ENCODE results near the gene RRH. TPM values are rescaled to one million over a fixed set of nuclear protein-coding genes. Genes with fewer than 3 reads are reported as not detected.
"Not testable (repeated sequence)": the region's sequence is repeated elsewhere in the genome, so short reads cannot be mapped to it uniquely, and the experiment has no call there.

The RRH gene
- total RNA-seq, 1 donor from 2014 or later, result not detected

DNA sequence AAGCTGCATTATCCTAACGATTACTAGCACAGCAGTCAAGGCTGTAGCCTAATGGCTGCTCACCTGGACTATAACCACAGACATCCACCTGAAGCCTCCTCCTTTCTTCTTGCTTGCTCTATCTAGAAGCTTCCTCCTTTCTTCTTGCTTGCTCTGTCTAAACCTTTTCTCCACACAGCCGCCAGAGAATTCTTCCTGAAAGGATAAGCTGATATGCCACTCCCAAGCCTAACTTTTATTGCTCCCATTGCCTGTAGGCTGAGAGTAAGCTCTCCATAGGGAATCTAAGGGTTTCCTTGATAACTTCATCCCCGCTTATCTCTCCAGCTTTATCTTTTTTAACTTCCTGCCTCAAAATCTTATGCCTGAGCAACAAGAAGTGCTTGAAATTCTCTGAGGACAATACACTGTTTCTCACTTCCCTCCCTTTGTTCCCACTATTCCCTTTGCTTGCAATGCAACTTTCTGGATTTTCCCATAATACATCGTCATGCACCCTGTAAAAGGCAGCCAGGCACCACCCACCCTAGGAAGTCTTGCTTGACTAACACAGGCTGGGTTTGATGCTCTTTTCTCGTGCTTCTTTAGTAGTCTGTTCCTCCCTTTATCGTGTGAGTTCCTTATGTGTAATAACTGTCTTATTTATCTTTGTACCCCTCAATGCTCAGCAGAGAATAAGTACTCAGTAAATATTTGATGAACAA, 18.8 kb downstream of the RRH start:
- no peak for DNase-seq

DNA sequence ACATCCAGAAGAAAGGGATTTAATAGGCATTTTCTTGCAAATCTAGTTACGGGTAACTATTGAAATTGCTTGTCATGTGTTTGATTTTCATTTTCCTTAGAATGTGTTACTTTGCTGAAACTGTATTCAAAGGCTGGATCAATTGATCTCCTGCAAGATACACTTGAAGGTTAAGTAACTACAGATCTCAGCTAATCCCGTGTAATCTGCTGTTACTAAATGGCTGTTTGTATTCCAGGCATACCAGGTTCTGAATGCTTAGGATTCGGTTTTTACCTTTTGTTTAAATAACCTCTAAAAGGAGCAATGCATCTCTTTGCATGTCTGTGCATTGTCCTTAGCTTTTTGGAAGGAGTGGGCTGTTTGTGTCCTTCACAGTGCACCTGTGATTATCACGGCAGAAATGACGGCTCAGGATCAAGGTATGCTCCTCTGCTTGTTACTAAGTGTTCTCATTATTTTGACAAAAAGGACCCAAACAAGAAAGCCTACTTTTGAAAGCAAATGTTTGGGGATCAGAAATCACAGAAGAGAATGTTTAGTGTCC, 20.2 kb downstream of the RRH start, which contains the start of gene LRIT3:
Gene LRIT3 (plus strand): TSS at position 212 of the 547 bp plus-strand sequence. CDS start 95 bp downstream, at position 307.
- DNase-seq, result no peak

GRCh38 chr4:109848501-109848900, 20.7 kb downstream of the RRH start:
- DNase-seq, result no peak

DNA sequence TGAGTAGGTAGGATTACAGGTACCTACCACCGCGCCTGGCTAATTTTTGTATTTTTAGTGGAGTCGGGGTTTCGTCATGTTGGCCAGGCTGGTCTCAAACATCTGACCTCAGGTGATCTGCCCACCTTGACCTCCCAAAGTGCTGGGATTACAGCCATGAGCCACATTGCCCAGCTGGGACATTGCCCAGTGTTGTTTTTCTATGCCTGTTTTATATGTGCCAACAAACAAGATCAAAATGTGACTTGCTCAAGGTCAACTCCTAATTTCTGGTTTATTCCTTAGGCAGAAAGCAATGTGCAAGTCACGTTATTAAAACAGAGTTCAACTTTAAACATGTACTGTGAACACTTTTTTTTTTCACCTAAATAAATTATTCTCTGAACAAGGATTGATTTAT, 22.8 kb downstream of the RRH start:
- DNase-seq, result no peak

GRCh38 chr4:109859426-109860300, 31.9 kb downstream of the RRH start:
- DNase-seq, result not testable (repeated sequence)

DNA sequence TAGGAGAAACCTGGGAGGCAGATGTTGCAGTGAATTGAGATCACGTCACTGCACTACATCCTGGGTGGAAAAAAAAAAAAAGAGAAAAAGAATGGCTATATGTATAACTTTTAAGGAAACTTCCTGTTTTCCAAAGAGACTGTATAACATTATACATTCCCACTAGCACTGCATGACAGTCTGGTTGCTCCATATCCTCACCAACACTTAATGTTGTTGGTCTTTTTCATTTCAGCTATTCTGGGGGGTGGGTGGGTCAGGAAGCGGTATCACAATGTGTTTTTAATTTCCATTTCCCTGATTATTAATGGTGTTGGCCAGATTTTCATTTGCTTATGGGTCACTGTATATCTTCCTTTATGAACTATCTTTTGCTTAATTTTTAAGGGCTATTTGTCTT, 33.5 kb downstream of the RRH start:
- DNase-seq, result no peak

DNA sequence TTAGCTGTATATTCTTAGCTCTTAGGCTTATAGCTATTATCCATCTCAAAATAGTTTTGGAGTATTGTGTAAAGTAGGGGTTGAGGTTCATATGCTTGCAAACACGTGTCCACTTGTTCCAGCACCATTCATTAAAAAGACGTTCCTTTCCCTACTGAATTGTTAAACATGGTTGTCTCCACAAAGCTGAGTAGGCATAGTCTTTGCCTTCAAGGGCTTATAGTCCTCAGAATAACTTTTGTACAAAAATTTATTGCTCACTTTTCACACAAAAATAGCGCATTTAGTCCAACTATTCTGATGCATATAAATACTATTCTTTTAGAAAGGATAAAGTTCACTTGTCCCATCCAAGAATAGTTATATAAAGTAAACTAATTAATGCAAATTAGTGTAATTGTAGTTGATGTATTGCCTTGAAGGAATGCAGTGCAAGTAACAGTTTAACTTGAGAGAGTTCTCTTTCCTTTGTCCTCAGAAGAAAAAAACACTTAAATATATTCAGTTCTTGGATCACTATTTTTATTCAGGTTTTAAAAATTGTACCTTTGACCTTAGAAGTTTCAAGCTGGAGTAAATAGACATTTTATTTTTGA, 34.2 kb downstream of the RRH start:
- no peak for DNase-seq

DNA sequence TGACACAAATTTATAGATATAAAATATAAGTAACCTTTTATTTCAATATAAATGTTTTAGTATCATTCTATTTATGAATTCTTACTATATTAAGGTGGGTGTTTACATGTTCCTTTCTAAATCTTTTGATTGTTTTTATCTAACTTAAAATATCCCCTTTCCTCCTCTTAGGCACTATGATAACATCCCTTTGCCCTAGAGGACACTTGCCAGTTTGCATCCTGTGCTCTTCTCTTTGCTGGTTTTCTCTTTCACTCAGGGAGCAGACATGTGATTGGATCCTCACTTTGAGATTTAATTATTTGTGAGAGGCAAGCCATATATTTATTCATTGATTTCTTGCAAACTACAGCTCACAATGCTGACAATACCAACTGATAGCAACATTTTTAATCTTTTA, 36.4 kb downstream of the RRH start:
- no peak for DNase-seq

DNA sequence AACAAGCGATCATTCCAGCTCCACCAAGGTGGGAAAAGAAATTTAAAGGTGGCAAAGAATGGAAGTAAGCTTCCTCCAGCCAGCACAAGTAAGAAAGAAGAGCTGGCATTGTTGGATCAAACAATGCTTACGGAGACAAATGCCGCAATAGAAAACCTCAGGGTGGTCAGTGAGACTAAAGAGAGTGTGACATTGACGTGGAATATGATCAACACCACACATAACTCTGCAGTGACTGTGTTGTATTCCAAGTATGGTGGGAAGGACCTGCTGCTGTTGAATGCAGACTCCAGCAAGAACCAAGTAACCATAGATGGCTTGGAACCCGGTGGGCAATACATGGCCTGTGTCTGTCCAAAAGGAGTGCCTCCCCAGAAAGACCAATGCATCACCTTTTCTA, 42.3 kb downstream of the RRH start:
- no peak for DNase-seq

DNA sequence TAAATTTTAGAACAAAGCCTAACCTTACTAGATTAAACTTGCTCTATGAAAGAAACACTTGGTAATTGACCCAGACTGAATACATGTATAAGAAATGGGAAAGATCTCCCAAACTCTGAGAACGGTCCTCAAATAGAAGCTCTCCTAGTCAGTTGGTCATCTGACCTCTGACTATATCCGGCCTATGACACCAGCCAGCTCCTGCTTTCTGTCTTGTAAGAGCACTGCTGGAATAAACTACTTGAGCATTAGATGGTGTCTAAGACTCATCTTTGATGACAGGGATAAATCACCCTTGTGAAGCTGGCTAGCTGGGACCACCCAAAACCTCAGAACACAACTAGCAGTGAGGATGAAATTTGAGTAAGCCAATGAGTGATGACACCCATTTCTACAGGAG, 44.3 kb downstream of the RRH start:
- no peak for DNase-seq

- DNase-seq, result no peak
Measured at GRCh38 chr4:109872950-109873656, 45.3 kb downstream of the RRH start.

- no peak for DNase-seq
Measured at GRCh38 chr4:109873791-109874514, 46.2 kb downstream of the RRH start.

- DNase-seq, result no peak
Measured at GRCh38 chr4:109875106-109875505, 47.3 kb downstream of the RRH start.

DNA sequence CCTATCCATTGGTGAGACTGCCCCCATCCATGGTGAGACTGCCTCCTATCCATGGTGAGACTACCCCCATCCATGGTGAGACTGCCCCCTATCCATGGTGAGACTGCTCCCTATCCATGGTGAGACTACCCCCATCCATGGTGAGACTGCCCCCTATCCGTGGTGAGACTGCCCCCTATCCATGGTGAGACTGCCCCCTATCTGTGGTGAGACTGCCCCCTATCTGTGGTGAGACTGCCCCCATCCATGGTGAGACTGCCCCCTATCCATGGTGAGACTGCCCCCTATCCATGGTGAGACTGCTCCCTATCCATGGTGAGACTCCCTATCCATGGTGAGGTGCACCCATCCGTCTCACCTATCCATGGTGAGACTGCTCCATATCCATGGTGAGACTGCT, 47.8 kb downstream of the RRH start:
- DNase-seq, result not testable (repeated sequence)

DNA sequence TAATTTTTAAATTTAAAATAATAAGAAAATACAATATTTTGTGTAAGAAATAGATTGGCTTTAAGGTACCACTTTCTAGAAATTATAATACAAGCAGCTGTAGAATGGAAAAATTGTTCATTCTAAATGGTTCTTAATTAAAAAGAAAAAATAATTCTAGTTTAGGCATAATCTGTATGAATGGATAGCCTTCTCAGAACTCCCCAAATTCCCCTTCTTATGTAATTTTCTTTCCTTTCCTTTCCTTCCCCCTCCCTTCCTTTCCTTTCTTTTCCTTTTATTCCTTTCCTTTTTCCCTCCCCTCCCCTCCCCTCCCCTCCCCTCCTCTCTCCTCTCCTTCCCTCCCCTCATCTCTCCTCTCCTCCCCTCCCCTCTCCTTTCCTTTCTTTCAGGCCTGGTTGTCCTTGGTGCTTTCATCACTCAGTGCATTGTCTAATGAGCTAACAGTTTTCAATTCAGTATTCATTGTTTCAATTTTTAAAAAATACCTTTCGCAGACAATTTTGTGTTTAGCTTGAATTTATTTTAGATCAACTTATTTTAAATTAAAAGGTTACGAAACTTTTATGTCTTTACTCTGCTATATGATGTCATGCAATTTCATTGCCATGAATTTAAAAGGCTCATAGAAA, 49.0 kb downstream of the RRH start:
- no peak for DNase-seq

DNA sequence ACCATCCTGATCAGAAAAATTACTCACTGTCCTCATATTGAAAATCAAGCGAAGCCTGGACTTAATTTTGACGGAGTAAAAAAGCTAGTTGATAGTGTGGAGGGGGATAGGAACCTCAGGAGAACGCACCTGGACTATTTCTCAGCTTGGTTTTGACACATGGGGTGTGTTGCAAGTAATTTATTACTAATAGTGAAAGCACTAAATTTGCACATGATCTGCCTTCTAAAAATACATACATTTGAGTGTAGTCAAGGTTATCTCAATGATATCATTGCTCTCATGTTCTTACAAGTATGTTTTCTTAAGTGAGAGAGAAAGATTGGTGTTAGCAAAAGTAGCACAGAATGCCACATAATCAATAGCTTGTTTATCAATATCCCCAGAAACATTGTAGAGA, 49.6 kb downstream of the RRH start:
- no peak for DNase-seq

DNA sequence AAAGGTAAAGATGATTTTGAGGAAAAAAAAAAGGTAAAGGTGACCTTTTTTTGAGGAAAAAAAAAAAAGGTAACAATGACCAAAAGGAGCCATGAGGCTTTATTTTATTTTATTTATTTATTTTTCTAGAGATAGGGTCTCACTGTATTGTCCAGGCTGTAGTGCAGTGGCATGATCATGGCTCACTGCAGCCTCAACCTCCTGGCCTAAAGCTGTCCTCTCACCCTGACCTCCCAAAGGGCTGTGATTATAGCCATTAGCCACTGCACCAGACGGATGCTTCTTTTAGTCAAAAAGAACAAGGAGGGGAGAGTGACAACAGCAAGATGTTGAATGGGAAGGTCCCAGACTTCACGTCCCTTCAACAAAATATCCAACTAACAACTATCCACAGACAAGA, 50.6 kb downstream of the RRH start:
- DNase-seq, result no peak

DNA sequence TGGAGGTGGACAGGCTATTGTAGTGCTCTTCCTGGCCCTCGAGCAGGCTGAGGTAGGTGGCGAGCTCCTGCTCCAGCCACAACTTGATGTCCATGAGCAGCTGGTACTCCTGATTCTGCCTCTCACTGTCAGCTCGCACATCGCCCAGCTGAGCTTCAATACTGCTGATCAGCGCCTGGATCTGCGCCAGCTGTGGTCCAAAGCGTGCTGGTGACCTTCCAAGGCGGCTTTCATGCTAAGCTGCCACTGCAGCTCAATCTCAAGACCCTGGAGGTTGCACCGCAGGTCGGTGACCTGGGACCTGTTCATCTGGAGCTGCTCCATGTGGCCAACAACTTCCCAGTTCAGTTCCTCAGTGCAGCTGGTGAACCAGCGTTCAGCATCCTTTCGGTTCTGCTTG, 51.3 kb downstream of the RRH start:
- no peak for DNase-seq

DNA sequence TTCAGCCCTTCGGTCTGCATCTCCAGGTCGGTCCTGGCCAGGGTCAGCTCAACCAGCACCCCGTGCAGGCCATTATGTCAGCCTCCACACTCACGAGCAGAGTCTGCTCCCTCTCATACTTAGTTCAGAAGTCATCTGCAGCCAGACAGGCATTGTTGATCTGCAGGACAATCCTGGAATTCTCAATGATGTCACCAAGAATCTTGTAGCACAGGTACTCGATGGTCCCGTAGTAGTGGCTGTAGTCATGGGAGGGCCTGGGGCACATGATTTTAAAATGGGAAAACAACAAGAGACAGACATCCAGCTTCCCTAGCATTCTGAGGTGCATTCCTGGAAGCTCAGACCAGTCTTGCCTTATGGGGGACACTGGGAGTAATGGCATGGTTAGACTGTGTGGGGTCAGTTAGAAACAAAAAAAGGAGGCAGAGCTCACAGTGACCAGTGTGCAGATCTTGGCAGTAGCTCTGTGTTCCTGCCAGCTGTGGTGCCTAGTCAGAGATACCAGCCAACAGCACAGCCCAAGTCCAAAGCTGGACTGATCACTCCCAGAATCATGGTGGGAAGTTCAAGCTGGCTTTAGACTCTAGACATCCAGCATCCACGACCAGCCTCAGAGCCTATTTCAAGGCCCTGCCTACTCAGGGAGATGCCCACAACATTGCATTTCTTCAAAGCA, 52.0 kb downstream of the RRH start:
- no peak for DNase-seq

GRCh38 chr4:109886303-109886702, 58.5 kb downstream of the RRH start:
- DNase-seq, result no peak

Data from tongue (tissue), 2 donors.